GM12878 (cell line): ENCODE data around the gene RNPS1. TPM values are rescaled to one million over a fixed set of nuclear protein-coding genes. Genes with fewer than 3 reads are reported as not detected.
A peak's percentile ranks its signal among the peaks of the same experiment; 100 is the strongest.

Source experiments
- ATAC-seq: fragments of 200-7000 bp; cut with Tn5 transposase; 3 replicates; pipeline ENCODE4 v1.9.1; 2020; ENCODE audit warnings: mild to moderate bottlenecking, moderate library complexity
- BruUV-seq: library from RNA; stranded (reverse); fragments of 400-500 nt; replicated peaks from 2 replicates; lab custom pipeline; 2021; lab: Mats Ljungman, UMichigan
- CTCF ChIA-PET: fragments of 300-600 bp; sonication (Branson Sonifier 250); formaldehyde crosslinking; extraction: SDS; loops from one replicate; lab custom pipeline; 2021; ENCODE audit warnings: inconsistent platforms; lab: Yijun Ruan, JAX
- POLR2A ChIA-PET: fragments of 350-600 bp; formaldehyde crosslinking; extraction: SDS; loops from one replicate; lab custom pipeline; 2021; ENCODE audit warnings: inconsistent platforms; lab: Charles Lee
- RAD21 ChIA-PET: fragments of 300-600 bp; sonication (Branson Sonifier 250); formaldehyde crosslinking; loops from one replicate; lab custom pipeline; 2023; ENCODE audit warnings: antibody characterized with exemption; ENCODE audit not compliant: unreplicated experiment; lab: Charles Lee
- SMC1A ChIA-PET: fragments of 300-600 bp; sonication (Branson Sonifier 250); formaldehyde crosslinking; loops from one replicate; lab custom pipeline; 2023; ENCODE audit not compliant: unreplicated experiment, uncharacterized antibody; lab: Charles Lee
- DNase-seq: peaks from one replicate; pipeline ENCODE4 v3.0.0-alpha.2; 2011; ENCODE audit warnings: low read depth, low spot score
- FAIRE-seq: peaks from 3 replicates; lab custom pipeline; 2011; peaks lifted over from hg19 to GRCh38; lab: Jason Lieb, UNC
- H2AFZ ChIP-seq: 2 replicates; pipeline ENCODE4 v1.6.0; 2011; ENCODE audit warnings: low read depth, low read length, control low read depth; ENCODE audit not compliant: control insufficient read depth
- H3K27ac ChIP-seq: 2 replicates; pipeline ENCODE4 v1.5.1; 2011; ENCODE audit warnings: control low read depth; ENCODE audit not compliant: control insufficient read depth, insufficient read depth
- H3K27me3 ChIP-seq, 2 experiments: replicated peaks in 1 of 2; 2 replicates each; pipeline versions ENCODE4 v1.6.0 to v1.6.1; 2011; ENCODE audit warnings: low read length in 1 of 2; ENCODE audit not compliant: control insufficient read depth in 2 of 2, insufficient read depth in 2 of 2
- H3K36me3 ChIP-seq, 2 experiments: 2 replicates each; pipeline ENCODE4 v1.5.1; 2011; ENCODE audit warnings: low read length in 1 of 2; ENCODE audit not compliant: control insufficient read depth in 2 of 2, insufficient read depth in 2 of 2
- H3K4me1 ChIP-seq: 2 replicates; pipeline ENCODE4 v1.6.1; 2011; ENCODE audit warnings: mild to moderate bottlenecking, low read length, moderate library complexity, mixed read lengths; ENCODE audit not compliant: control insufficient read depth, insufficient read depth
- H3K4me2 ChIP-seq: 2 replicates; pipeline ENCODE4 v1.6.0; 2011; ENCODE audit warnings: control low read depth; ENCODE audit not compliant: control insufficient read depth, insufficient read depth
- H3K4me3 ChIP-seq: fragments of 200-600 bp; sonication (generic); 2 replicates; pipeline ENCODE4 v1.5.1; 2016
- H3K79me2 ChIP-seq: 2 replicates; pipeline ENCODE4 v1.6.0; 2011; ENCODE audit warnings: low read length; ENCODE audit not compliant: control insufficient read depth, insufficient read depth
- H3K9ac ChIP-seq: 2 replicates; pipeline ENCODE4 v1.8.0; 2011; ENCODE audit warnings: low read length, control low read depth, mixed read lengths; ENCODE audit not compliant: control insufficient read depth, insufficient read depth
- H3K9me3 ChIP-seq: replicated peaks from 3 replicates; pipeline ENCODE4 v1.5.1; 2011; ENCODE audit warnings: mild to moderate bottlenecking, low read length; ENCODE audit not compliant: control insufficient read depth, insufficient read depth
- H4K20me1 ChIP-seq: 2 replicates; pipeline ENCODE4 v1.6.0; 2011; ENCODE audit not compliant: control insufficient read depth, insufficient read depth
- PKNOX1 ChIP-seq: fragments of 450-650 bp; IDR thresholded peaks from 2 replicates; pipeline ENCODE4 v1.6.1; 2016; ENCODE audit warnings: mild to moderate bottlenecking
- PML ChIP-seq: IDR thresholded peaks from 2 replicates; pipeline ENCODE4 v1.6.1; 2012; ENCODE audit warnings: low read length, inconsistent platforms
- SIN3A ChIP-seq: IDR thresholded peaks from 2 replicates; pipeline ENCODE4 v1.6.1; 2012; ENCODE audit warnings: low read depth, low read length, improper control_type of control experiment
- ZNF687 ChIP-seq: fragments of 450-650 bp; IDR thresholded peaks from 2 replicates; pipeline ENCODE4 v1.6.1; 2017; ENCODE audit warnings: mild to moderate bottlenecking, moderate library complexity
- WGBS: methylation state at CpG from one replicate; pipeline ENCODE4 v1.1.6; 2016; ENCODE audit warnings: low lambda C conversion rate; ENCODE audit not compliant: insufficient replicate concordance, insufficient coverage; ENCODE audit errors: missing lambda C conversion rate; 5-methylcytosine and 5-hydroxymethylcytosine counted together
- in situ Hi-C: fragments of 300-500 bp; cut with MboI; formaldehyde crosslinking; loops from 9 replicates; pipeline ENCODE4 v1.14.3; 2018; ENCODE audit warnings: mixed read lengths
- intact Hi-C: fragments of 100-400 bp; cut with micrococcal nuclease; formaldehyde crosslinking; loops from one replicate; pipeline ENCODE4 v1.14.2; 2022; ENCODE audit not compliant: unreplicated experiment
- microRNA counts: library from miRNA; unstranded; fragments of <30 nt; microRNA quantifications from one replicate; lab custom pipeline; 2016
- microRNA-seq: library from miRNA; unstranded; fragments of <30 nt; microRNA quantifications from one replicate; pipeline ENCODE4, GENCODE V29; 2018
- polyA plus RNA-seq, 11 experiments: library from polyadenylated mRNA; depleted of rRNA in 4 of 11; unstranded in 6 of 11; stranded (reverse) in 5 of 11; fragments of >200 nt; fragmentation: Nextera tagmentation in 4 of 11; fragmentation: Illumina TruSeq in 1 of 11; extraction: Ambion mirVana in 4 of 11; extraction: Trizol in 1 of 11; gene quantifications; 1 replicate in 1 of 11; 2 replicates in 10 of 11; pipeline versions ENCODE4 v1.2.1 to v1.2.3, GENCODE V29; 2011 to 2016; ENCODE audit warnings: inconsistent platforms in 2 of 11, missing spikeins in 2 of 11, low read depth in 1 of 11
- small RNA-seq: library from RNA; depleted of rRNA; stranded (forward); fragments of <200 nt; gene quantifications from one replicate; pipeline ENCODE3, GENCODE V24; 2014
- total RNA-seq, 4 experiments: library from RNA; depleted of rRNA in 3 of 4; stranded (reverse); fragments of >200 nt in 3 of 4; fragmentation: Illumina TruSeq in 1 of 4; extraction: Trizol in 1 of 4; gene quantifications; 2 replicates each; pipeline versions ENCODE4 v1.2.1 to v1.2.3, GENCODE V29; 2013 to 2021
- TF ChIP-seq, protein P1 (sequence below): IDR thresholded peaks from 2 replicates; pipeline ENCODE4 v1.6.1; 2012; ENCODE audit warnings: low read depth, low read length, improper control_type of control experiment

The RNPS1 gene
- total and polyA plus RNA-seq, 10 of the 15 experiments (the other 5 are each of a cell fraction or from before 2014, with no cell fraction given) = 38.2 to 359 (median 188) TPM

DNA sequence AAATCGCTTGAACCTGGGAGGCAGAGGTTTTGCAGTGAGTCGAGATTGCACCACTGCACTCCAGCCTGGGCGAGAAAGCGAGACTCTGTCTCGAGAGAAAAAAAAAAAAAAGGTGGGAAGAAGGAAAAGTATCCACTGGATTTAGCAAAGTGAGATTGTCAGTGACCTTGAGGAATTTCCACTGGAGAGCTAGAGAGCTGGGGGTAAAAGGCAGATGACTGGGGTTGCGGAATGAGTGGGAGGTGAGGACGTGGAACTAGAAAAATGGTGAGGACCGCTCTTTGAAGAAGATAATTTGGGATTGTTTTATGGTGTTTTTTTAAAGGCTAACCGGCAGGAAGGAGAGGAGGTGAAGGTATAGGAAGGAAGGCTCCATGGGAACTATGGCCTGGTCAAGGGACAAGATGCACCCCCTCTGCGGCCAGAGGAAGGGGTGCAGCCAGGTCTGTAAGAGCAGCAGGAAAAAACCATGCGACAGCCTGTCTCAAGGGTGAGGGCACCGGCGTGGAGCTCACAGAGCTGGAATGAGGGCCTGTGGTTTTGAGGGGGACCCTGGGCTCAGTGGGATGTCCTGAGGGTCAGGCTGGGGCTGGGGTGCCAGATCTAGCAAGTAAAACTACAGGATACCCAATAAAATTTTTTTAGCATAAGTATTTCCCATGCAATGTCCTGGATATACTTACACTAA, 63.4 kb downstream of the RNPS1 start:
- Histone ChIP-seq H3K79me2 (peaks cover 20% of the 10 kb centered on the region), H3K4me1 (peaks cover 6% of the 10 kb centered on the region; the same call in 1 of the 2 replicates), H3K4me2 (peak overlapping the region; percentile 89), H3K9me3 (no peaks in the 10 kb centered on the region), H3K27me3 (no peaks in the 10 kb centered on the region), H2AFZ (peak overlapping the region; percentile 84), H3K9ac (peak overlapping the region; percentile 78), H3K4me3 (peak overlapping the region; percentile 93), H3K36me3 (peaks cover 8 to 16% of the 10 kb centered on the region in 2 experiments; a peak in 3 of 4 replicates), H3K27ac (peak overlapping the region; percentile 96), H4K20me1 (no peaks in the 10 kb centered on the region)
- BruUV-seq = TSS peak; percentile 74
- 78% methylated on average over 12 of the region's 13 CpGs for WGBS
- no peak for DNase-seq
- ATAC-seq = peak; percentile 11
- ChIA-PET RAD21 (interaction anchor here (1.0 kb wide), 1 partner anchor 47 kb away, joined by 3 read pairs; the partner anchor contains the start of gene ECI1), POLR2A (interaction anchor here (0.6 to 1.4 kb wide), 3 partner anchors 9 to 46 kb away, joined by 3 to 5 read pairs (median 3); partner anchors contain the start of gene PGP), SMC1A (no interaction called here), CTCF (interaction anchor here (1.3 kb wide), 1 partner anchor 10 kb away, joined by 6 read pairs; the partner anchor contains the start of gene PGP)
- in situ Hi-C loops = no loop called here
- FAIRE-seq = no peak
- intact Hi-C loops = loop anchor here (5.0 kb wide), 1 partner anchor 48 kb away; the partner anchor contains the start of gene ECI1
- TF ChIP-seq SIN3A (no peak), ZNF687 (no peak), PML (no peak), PKNOX1 (no peak)
- TF ChIP-seq, protein P1, sequence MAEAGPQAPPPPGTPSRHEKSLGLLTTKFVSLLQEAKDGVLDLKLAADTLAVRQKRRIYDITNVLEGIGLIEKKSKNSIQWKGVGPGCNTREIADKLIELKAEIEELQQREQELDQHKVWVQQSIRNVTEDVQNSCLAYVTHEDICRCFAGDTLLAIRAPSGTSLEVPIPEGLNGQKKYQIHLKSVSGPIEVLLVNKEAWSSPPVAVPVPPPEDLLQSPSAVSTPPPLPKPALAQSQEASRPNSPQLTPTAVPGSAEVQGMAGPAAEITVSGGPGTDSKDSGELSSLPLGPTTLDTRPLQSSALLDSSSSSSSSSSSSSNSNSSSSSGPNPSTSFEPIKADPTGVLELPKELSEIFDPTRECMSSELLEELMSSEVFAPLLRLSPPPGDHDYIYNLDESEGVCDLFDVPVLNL = 0 out of 2 replicates have a peak, but pooled peaks have one; percentile 6

MicroRNAs encoded within 50 kb of the gene (microRNA counts, 767-probe panel; counts per million panel counts)
- microRNA hsa-miR-940 (lab: Ali Mortazavi, UCI) = 55.3 counts per million

Small RNAs within 50 kb of the gene (microRNA-seq; reads per million reads assigned to microRNA genes)
- 1.5 reads per million for gene MIR3677
- not detected for gene MIR4717

Small RNAs within 50 kb of the gene (small RNA-seq; reads per million reads assigned to genes)
- gene MIR3677 = 0.23 reads per million
- not detected for gene MIR4717

Other genes starting within 250 kb of the RNPS1 start
Only the 7 nearest of the 20 such genes appear.
- gene CASKIN1, start 71.5 kb downstream of the RNPS1 start, total RNA-seq (2014; rRNA removed) = 0.05 and 0.11 TPM in 2 replicates
- not detected in 2 replicates for gene CASKIN1, start 71.5 kb downstream of the RNPS1 start, total RNA-seq (2014; rRNA removed; fragmentation: Illumina TruSeq; extraction: Trizol)
- gene CASKIN1, start 71.5 kb downstream of the RNPS1 start, total RNA-seq (2021) = 0.33 and 0.53 TPM in 2 replicates
- 0.03 TPM in 2 replicates for gene CASKIN1, start 71.5 kb downstream of the RNPS1 start, polyA plus RNA-seq (2011; rRNA removed)
- gene CASKIN1, start 71.5 kb downstream of the RNPS1 start, polyA plus RNA-seq (2014; fragmentation: Illumina TruSeq; extraction: Trizol) = not detected in 2 replicates
- gene CASKIN1, start 71.5 kb downstream of the RNPS1 start, polyA plus RNA-seq (2014; fragmentation: Nextera tagmentation; extraction: Ambion mirVana) = under 1 TPM in 1 of 2 experiments, not detected in 1; 0.08 TPM
- 0.15 and 0.32 TPM in 2 replicates for gene CASKIN1, start 71.5 kb downstream of the RNPS1 start, polyA plus RNA-seq (2014; rRNA removed)
- not detected for gene CASKIN1, start 71.5 kb downstream of the RNPS1 start, polyA plus RNA-seq (2016; fragmentation: Nextera tagmentation; extraction: Ambion mirVana)
- gene MLST8, start 62.7 kb downstream of the RNPS1 start, total RNA-seq (2014; rRNA removed) = 72.0 and 80.9 TPM in 2 replicates
- gene MLST8, start 62.7 kb downstream of the RNPS1 start, total RNA-seq (2014; rRNA removed; fragmentation: Illumina TruSeq; extraction: Trizol) = 9.8 and 11.0 TPM in 2 replicates
- gene MLST8, start 62.7 kb downstream of the RNPS1 start, total RNA-seq (2021) = 73.7 and 75.4 TPM in 2 replicates
- gene MLST8, start 62.7 kb downstream of the RNPS1 start, polyA plus RNA-seq (2011; rRNA removed) = 22.4 and 53.0 TPM in 2 replicates
- gene MLST8, start 62.7 kb downstream of the RNPS1 start, polyA plus RNA-seq (2014; fragmentation: Illumina TruSeq; extraction: Trizol) = 5.7 and 29.1 TPM in 2 replicates
- gene MLST8, start 62.7 kb downstream of the RNPS1 start, polyA plus RNA-seq (2014; fragmentation: Nextera tagmentation; extraction: Ambion mirVana) = 1 to 10 TPM; 1.0 to 6.3 TPM
- gene MLST8, start 62.7 kb downstream of the RNPS1 start, polyA plus RNA-seq (2014; rRNA removed) = 114 and 124 TPM in 2 replicates
- gene MLST8, start 62.7 kb downstream of the RNPS1 start, polyA plus RNA-seq (2016; fragmentation: Nextera tagmentation; extraction: Ambion mirVana) = 100 to 1,000 TPM; 111 to 114 TPM
- gene BRICD5, start 57.3 kb downstream of the RNPS1 start, total RNA-seq (2014; rRNA removed) = 9.1 and 9.6 TPM in 2 replicates
- gene BRICD5, start 57.3 kb downstream of the RNPS1 start, total RNA-seq (2014; rRNA removed; fragmentation: Illumina TruSeq; extraction: Trizol) = 1.5 and 2.7 TPM in 2 replicates
- gene BRICD5, start 57.3 kb downstream of the RNPS1 start, total RNA-seq (2021) = 5.3 and 5.8 TPM in 2 replicates
- 0.66 and 1.5 TPM in 2 replicates for gene BRICD5, start 57.3 kb downstream of the RNPS1 start, polyA plus RNA-seq (2011; rRNA removed)
- gene BRICD5, start 57.3 kb downstream of the RNPS1 start, polyA plus RNA-seq (2014; fragmentation: Illumina TruSeq; extraction: Trizol) = 1.5 TPM in 1 of 2 replicates, not detected in the other
- gene BRICD5, start 57.3 kb downstream of the RNPS1 start, polyA plus RNA-seq (2014; fragmentation: Nextera tagmentation; extraction: Ambion mirVana) = under 1 TPM in 1 of 2 experiments, not detected in 1; 0.58 TPM
- gene BRICD5, start 57.3 kb downstream of the RNPS1 start, polyA plus RNA-seq (2014; rRNA removed) = 7.5 and 11.6 TPM in 2 replicates
- 1 to 10 TPM in 1 of 2 experiments, under 1 TPM in 1; 0.84 to 1.1 TPM for gene BRICD5, start 57.3 kb downstream of the RNPS1 start, polyA plus RNA-seq (2016; fragmentation: Nextera tagmentation; extraction: Ambion mirVana)
- gene PGP, start 53.3 kb downstream of the RNPS1 start, total RNA-seq (2014; rRNA removed) = 22.4 and 25.4 TPM in 2 replicates
- gene PGP, start 53.3 kb downstream of the RNPS1 start, total RNA-seq (2014; rRNA removed; fragmentation: Illumina TruSeq; extraction: Trizol) = 9.4 and 10.8 TPM in 2 replicates
- 25.7 and 26.1 TPM in 2 replicates for gene PGP, start 53.3 kb downstream of the RNPS1 start, total RNA-seq (2021)
- 4.1 and 6.4 TPM in 2 replicates for gene PGP, start 53.3 kb downstream of the RNPS1 start, polyA plus RNA-seq (2011; rRNA removed)
- gene PGP, start 53.3 kb downstream of the RNPS1 start, polyA plus RNA-seq (2014; fragmentation: Illumina TruSeq; extraction: Trizol) = 2.2 and 5.6 TPM in 2 replicates
- gene PGP, start 53.3 kb downstream of the RNPS1 start, polyA plus RNA-seq (2014; fragmentation: Nextera tagmentation; extraction: Ambion mirVana) = 1 to 10 TPM in 1 of 2 experiments, under 1 TPM in 1; 0.42 to 5.0 TPM
- 28.0 and 34.9 TPM in 2 replicates for gene PGP, start 53.3 kb downstream of the RNPS1 start, polyA plus RNA-seq (2014; rRNA removed)
- 10 to 100 TPM; 13.4 to 25.4 TPM for gene PGP, start 53.3 kb downstream of the RNPS1 start, polyA plus RNA-seq (2016; fragmentation: Nextera tagmentation; extraction: Ambion mirVana)
- gene E4F1, start 44.5 kb downstream of the RNPS1 start, total RNA-seq (2014; rRNA removed) = 26.0 and 36.5 TPM in 2 replicates
- gene E4F1, start 44.5 kb downstream of the RNPS1 start, total RNA-seq (2014; rRNA removed; fragmentation: Illumina TruSeq; extraction: Trizol) = 6.0 and 6.9 TPM in 2 replicates
- gene E4F1, start 44.5 kb downstream of the RNPS1 start, total RNA-seq (2021) = 27.8 and 33.2 TPM in 2 replicates
- gene E4F1, start 44.5 kb downstream of the RNPS1 start, polyA plus RNA-seq (2011; rRNA removed) = 3.1 and 10.8 TPM in 2 replicates
- 0.32 and 2.3 TPM in 2 replicates for gene E4F1, start 44.5 kb downstream of the RNPS1 start, polyA plus RNA-seq (2014; fragmentation: Illumina TruSeq; extraction: Trizol)
- 1 to 10 TPM in 1 of 2 experiments, under 1 TPM in 1; 0.23 to 2.1 TPM for gene E4F1, start 44.5 kb downstream of the RNPS1 start, polyA plus RNA-seq (2014; fragmentation: Nextera tagmentation; extraction: Ambion mirVana)
- gene E4F1, start 44.5 kb downstream of the RNPS1 start, polyA plus RNA-seq (2014; rRNA removed) = 26.7 and 34.0 TPM in 2 replicates
- 10 to 100 TPM; 18.2 to 25.6 TPM for gene E4F1, start 44.5 kb downstream of the RNPS1 start, polyA plus RNA-seq (2016; fragmentation: Nextera tagmentation; extraction: Ambion mirVana)
- gene DNASE1L2, start 31.7 kb downstream of the RNPS1 start, total RNA-seq (2014; rRNA removed) = 0.71 and 1.2 TPM in 2 replicates
- 0.22 and 0.23 TPM in 2 replicates for gene DNASE1L2, start 31.7 kb downstream of the RNPS1 start, total RNA-seq (2014; rRNA removed; fragmentation: Illumina TruSeq; extraction: Trizol)
- 0.93 and 1.5 TPM in 2 replicates for gene DNASE1L2, start 31.7 kb downstream of the RNPS1 start, total RNA-seq (2021)
- gene DNASE1L2, start 31.7 kb downstream of the RNPS1 start, polyA plus RNA-seq (2011; rRNA removed) = 0.36 and 0.76 TPM in 2 replicates
- 0.06 TPM in 1 of 2 replicates, not detected in the other for gene DNASE1L2, start 31.7 kb downstream of the RNPS1 start, polyA plus RNA-seq (2014; fragmentation: Illumina TruSeq; extraction: Trizol)
- gene DNASE1L2, start 31.7 kb downstream of the RNPS1 start, polyA plus RNA-seq (2014; fragmentation: Nextera tagmentation; extraction: Ambion mirVana) = under 1 TPM; 0.10 to 0.13 TPM
- gene DNASE1L2, start 31.7 kb downstream of the RNPS1 start, polyA plus RNA-seq (2014; rRNA removed) = 0.79 and 1.7 TPM in 2 replicates
- gene DNASE1L2, start 31.7 kb downstream of the RNPS1 start, polyA plus RNA-seq (2016; fragmentation: Nextera tagmentation; extraction: Ambion mirVana) = under 1 TPM; 0.20 to 0.36 TPM
- 40.3 and 55.7 TPM in 2 replicates for gene ECI1, start 16.5 kb downstream of the RNPS1 start, total RNA-seq (2014; rRNA removed)
- 12.7 and 13.5 TPM in 2 replicates for gene ECI1, start 16.5 kb downstream of the RNPS1 start, total RNA-seq (2014; rRNA removed; fragmentation: Illumina TruSeq; extraction: Trizol)
- 61.0 and 62.1 TPM in 2 replicates for gene ECI1, start 16.5 kb downstream of the RNPS1 start, total RNA-seq (2021)
- 18.1 and 35.8 TPM in 2 replicates for gene ECI1, start 16.5 kb downstream of the RNPS1 start, polyA plus RNA-seq (2011; rRNA removed)
- gene ECI1, start 16.5 kb downstream of the RNPS1 start, polyA plus RNA-seq (2014; fragmentation: Illumina TruSeq; extraction: Trizol) = 1.7 and 7.2 TPM in 2 replicates
- 10 to 100 TPM in 1 of 2 experiments, 1 to 10 TPM in 1; 2.2 to 13.8 TPM for gene ECI1, start 16.5 kb downstream of the RNPS1 start, polyA plus RNA-seq (2014; fragmentation: Nextera tagmentation; extraction: Ambion mirVana)
- gene ECI1, start 16.5 kb downstream of the RNPS1 start, polyA plus RNA-seq (2014; rRNA removed) = 65.2 and 71.9 TPM in 2 replicates
- gene ECI1, start 16.5 kb downstream of the RNPS1 start, polyA plus RNA-seq (2016; fragmentation: Nextera tagmentation; extraction: Ambion mirVana) = 10 to 100 TPM; 12.7 to 82.1 TPM